Measurements from ENCODE around the gene POLK.
"Not testable (repeated sequence)": the region's sequence is repeated elsewhere in the genome, so short reads cannot be mapped to it uniquely, and the experiment has no call there.

Gene POLK

GRCh38 chr5:75608870-75609269 is 97.2 kb downstream of the POLK start:
- DNase-seq (ENCODE audit: low spot score), result no peak
- no peak overlapping the region for H3K27ac ChIP-seq
- no peak for TF ChIP-seq CTCF (conservative IDR thresholded peaks at IDR 0.05; ENCODE audit: low read depth)
- ChIA-PET POLR2A (ENCODE audit: low non-redundant PET) (no interaction called here), CTCF (no interaction called here)

GRCh38 chr5:75610201-75610600 is 98.5 kb downstream of the POLK start:
- ChIA-PET CTCF (no interaction called here), POLR2A (ENCODE audit: low non-redundant PET) (no interaction called here)
- no peak for DNase-seq (ENCODE audit: low spot score)
- H3K27ac ChIP-seq, result no peak overlapping the region
- TF ChIP-seq CTCF (conservative IDR thresholded peaks at IDR 0.05; ENCODE audit: low read depth), result no peak

- CTCF ChIA-PET; POLR2A ChIA-PET (ENCODE audit: low non-redundant PET); H3K27ac ChIP-seq; DNase-seq (ENCODE audit: low spot score): not testable (repeated sequence)
These were observed 99.2 kb downstream of the POLK start for GRCh38 chr5:75610859-75611310.

GRCh38 chr5:75611311-75612225 is 99.9 kb downstream of the POLK start, which contains the start of gene ANKDD1B:
ANKDD1B (plus strand) TSS chr5:75611453; CDS start chr5:75611635, 182 bp downstream.
- ChIA-PET CTCF (interaction anchor here (0.7 kb wide), 1 partner anchor 1436 kb away, joined by 3 read pairs; no protein-coding TSS in a partner anchor), POLR2A (ENCODE audit: low non-redundant PET) (no interaction called here)
- TF ChIP-seq CTCF (conservative IDR thresholded peaks at IDR 0.05; ENCODE audit: low read depth), result no peak
- DNase-seq (ENCODE audit: low spot score), result peak; percentile 46
- H3K27ac ChIP-seq, result peak within 1 kb of the TSS; percentile 34

GRCh38 chr5:75612226-75612569 is 100.5 kb downstream of the POLK start:
- no peak for DNase-seq (ENCODE audit: low spot score)
- no peak for TF ChIP-seq CTCF (conservative IDR thresholded peaks at IDR 0.05; ENCODE audit: low read depth)
- no peak overlapping the region for H3K27ac ChIP-seq
- ChIA-PET CTCF (interaction anchor here (0.7 kb wide), 1 partner anchor 1436 kb away, joined by 3 read pairs; no protein-coding TSS in a partner anchor), POLR2A (ENCODE audit: low non-redundant PET) (no interaction called here)

GRCh38 chr5:75612901-75613300 is 101.2 kb downstream of the POLK start:
- POLR2A ChIA-PET (ENCODE audit: low non-redundant PET), result interaction anchor here (0.7 kb wide), 1 partner anchor 614 kb away, joined by 3 read pairs; no protein-coding TSS in a partner anchor
- H3K27ac ChIP-seq, result no peak overlapping the region
- CTCF ChIA-PET, result no interaction called here
- no peak for DNase-seq (ENCODE audit: low spot score)
- no peak for TF ChIP-seq CTCF (conservative IDR thresholded peaks at IDR 0.05; ENCODE audit: low read depth)

GRCh38 chr5:75614176-75614575 is 102.5 kb downstream of the POLK start:
- POLR2A ChIA-PET (ENCODE audit: low non-redundant PET), result no interaction called here
- no peak for TF ChIP-seq CTCF (conservative IDR thresholded peaks at IDR 0.05; ENCODE audit: low read depth)
- CTCF ChIA-PET, result no interaction called here
- no peak for DNase-seq (ENCODE audit: low spot score)
- H3K27ac ChIP-seq, result no peak overlapping the region
